Skeletal muscle tissue (tissue), 4 donors: ENCODE results near the gene ZFYVE28. TPM values are rescaled to one million over a fixed set of nuclear protein-coding genes. Genes with fewer than 3 reads are reported as not detected.

Experiments used
- H3K27ac ChIP-seq: one replicate; pipeline ENCODE4 v1.7.0; 2013; ENCODE audit warnings: mild to moderate bottlenecking, low read depth, low read length, inconsistent platforms
- H3K27me3 ChIP-seq, 3 donors: one replicate each; pipeline ENCODE4 v1.7.0; 2013; ENCODE audit warnings: low read length in 3 of 3; ENCODE audit not compliant: control insufficient read depth in 3 of 3, insufficient read depth in 3 of 3
- H3K36me3 ChIP-seq, 3 donors: one replicate each; pipeline ENCODE4 v1.7.0; 2013; ENCODE audit warnings: low read length in 3 of 3; ENCODE audit not compliant: control insufficient read depth in 3 of 3, insufficient read depth in 3 of 3
- H3K4me1 ChIP-seq, 3 donors: one replicate each; pipeline ENCODE4 v1.7.0; 2013; ENCODE audit warnings: low read length in 3 of 3, mild to moderate bottlenecking in 3 of 3; ENCODE audit not compliant: control insufficient read depth in 3 of 3, insufficient read depth in 3 of 3
- H3K4me3 ChIP-seq, 3 donors: one replicate each; pipeline ENCODE4 v1.7.0; 2013; ENCODE audit warnings: low read length in 3 of 3
- H3K9ac ChIP-seq, 3 donors: one replicate each; pipeline ENCODE4 v1.7.0; 2013; ENCODE audit warnings: low read length in 3 of 3, mild to moderate bottlenecking in 3 of 3, moderate library complexity in 2 of 3, low read depth in 1 of 3
- H3K9me3 ChIP-seq, 3 donors: one replicate each; pipeline ENCODE4 v1.7.0; 2013; ENCODE audit warnings: low read length in 3 of 3; ENCODE audit not compliant: control insufficient read depth in 3 of 3
- total RNA-seq: library from RNA; depleted of rRNA; stranded (reverse); fragments of >200 nt; gene quantifications from one replicate; pipeline ENCODE4 v1.2.3, GENCODE V29; 2014
- donor health status: Osteomylitis.

The ZFYVE28 gene
- total RNA-seq, 1 donor from 2014 or later = 1.0 TPM

DNA sequence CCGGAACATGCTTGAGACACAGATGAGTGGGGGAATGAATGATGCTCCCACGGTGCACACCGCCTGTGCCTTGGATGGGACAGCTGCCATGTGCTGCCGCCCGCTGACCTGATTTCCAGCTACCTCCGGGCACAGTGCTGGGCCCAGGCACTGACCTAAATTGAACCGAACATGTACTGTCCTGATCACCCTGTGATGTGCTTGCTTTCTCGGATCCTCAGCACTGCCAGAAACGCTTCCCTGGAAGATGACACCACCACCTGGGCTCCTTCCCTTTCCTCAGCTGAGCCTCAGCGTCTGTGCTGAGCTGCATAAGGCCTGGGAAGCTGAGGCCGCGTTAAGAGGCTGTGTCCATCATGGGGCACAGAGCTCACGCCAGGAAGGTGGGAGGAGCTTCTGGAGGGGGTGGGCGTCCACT is 117.2 kb downstream of the ZFYVE28 start:
- no peaks in the 10 kb centered on the region for H3K36me3 ChIP-seq
- no peak overlapping the region for H3K27ac ChIP-seq
- H3K9me3 ChIP-seq = peaks cover 0 to 5% (median 3%) of the 10 kb centered on the region in 3 donors
- H3K4me3 ChIP-seq = no peak overlapping the region
- H3K9ac ChIP-seq = no peak overlapping the region
- H3K27me3 ChIP-seq = peaks cover 3 to 5% (median 4%) of the 10 kb centered on the region in 3 donors
- H3K4me1 ChIP-seq = no peaks in the 10 kb centered on the region

GRCh38 chr4:2300431-2301224 is 117.8 kb downstream of the ZFYVE28 start:
- Histone ChIP-seq H3K4me1 (no peaks in the 10 kb centered on the region), H3K27ac (no peak overlapping the region), H3K27me3 (peaks cover 3 to 5% (median 4%) of the 10 kb centered on the region in 3 donors), H3K4me3 (no peak overlapping the region), H3K9ac (no peak overlapping the region), H3K9me3 (peaks cover 0 to 5% (median 0%) of the 10 kb centered on the region in 3 donors), H3K36me3 (no peaks in the 10 kb centered on the region)

- Histone ChIP-seq H3K4me1 (no peaks in the 10 kb centered on the region), H3K27ac (no peak overlapping the region), H3K9ac (no peak overlapping the region), H3K9me3 (peaks cover 0 to 5% (median 0%) of the 10 kb centered on the region in 3 donors), H3K27me3 (peaks cover 3 to 5% (median 4%) of the 10 kb centered on the region in 3 donors), H3K4me3 (no peak overlapping the region), H3K36me3 (no peaks in the 10 kb centered on the region)
Measured at GRCh38 chr4:2299794-2300193, 118.7 kb downstream of the ZFYVE28 start.

- H3K4me3 ChIP-seq = no peak overlapping the region
- H3K9me3 ChIP-seq = peaks cover 0 to 5% (median 0%) of the 10 kb centered on the region in 3 donors
- no peak overlapping the region for H3K9ac ChIP-seq
Measured at GRCh38 chr4:2298532-2298991, 119.9 kb downstream of the ZFYVE28 start.

DNA sequence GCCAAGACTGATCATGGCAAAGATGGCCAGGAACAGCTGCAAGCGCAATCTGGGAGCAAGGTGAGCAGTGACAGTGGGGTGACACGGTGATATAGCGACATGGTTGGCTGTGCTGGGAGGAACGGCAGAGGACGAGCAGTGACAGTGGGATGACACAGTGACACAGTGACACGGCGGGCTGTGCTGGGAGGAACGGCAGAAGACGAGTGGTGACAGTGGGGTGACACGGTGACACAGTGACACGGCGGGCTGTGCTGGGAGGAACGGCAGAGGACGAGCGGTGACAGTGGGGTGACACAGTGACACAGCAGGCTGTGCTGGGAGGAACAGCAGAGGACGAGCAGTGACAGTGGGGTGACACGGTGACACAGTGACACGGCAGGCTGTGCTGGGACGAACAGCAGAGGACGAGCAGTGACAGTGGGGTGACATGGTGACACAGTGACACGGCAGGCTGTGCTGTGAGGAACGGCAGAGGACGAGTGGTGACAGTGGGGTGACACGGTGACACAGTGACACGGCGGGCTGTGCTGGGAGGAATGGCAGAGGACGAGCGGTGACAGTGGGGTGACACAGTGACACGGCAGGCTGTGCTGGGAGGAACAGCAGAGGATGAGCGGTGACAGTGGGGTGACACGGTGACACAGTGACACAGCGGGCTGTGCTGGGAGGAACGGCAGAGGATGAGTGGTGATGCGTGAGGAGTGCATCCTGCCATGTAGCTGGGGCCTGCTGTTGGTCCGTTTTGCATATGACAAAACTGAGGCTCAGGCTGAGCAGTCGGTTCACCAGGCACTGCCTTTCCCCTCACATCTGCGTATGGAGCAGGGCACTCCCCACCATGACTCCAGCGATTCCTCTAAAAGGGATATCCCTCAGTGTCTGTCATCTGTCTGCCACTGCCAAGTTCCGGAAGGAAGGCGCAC is 120.6 kb downstream of the ZFYVE28 start:
- Histone ChIP-seq H3K9me3 (peaks cover 0 to 5% (median 0%) of the 10 kb centered on the region in 3 donors), H3K4me3 (no peak overlapping the region), H3K9ac (no peak overlapping the region), H3K27me3 (peaks cover 3 to 5% (median 4%) of the 10 kb centered on the region in 3 donors), H3K4me1 (no peaks in the 10 kb centered on the region), H3K36me3 (no peaks in the 10 kb centered on the region), H3K27ac (no peak overlapping the region)

More at GRCh38 chr4:2298532-2298991, 119.9 kb downstream of the ZFYVE28 start:
- Histone ChIP-seq H3K27me3 (peaks cover 3 to 5% (median 4%) of the 10 kb centered on the region in 3 donors), H3K27ac (no peak overlapping the region), H3K4me1 (no peaks in the 10 kb centered on the region), H3K36me3 (no peaks in the 10 kb centered on the region)

DNA sequence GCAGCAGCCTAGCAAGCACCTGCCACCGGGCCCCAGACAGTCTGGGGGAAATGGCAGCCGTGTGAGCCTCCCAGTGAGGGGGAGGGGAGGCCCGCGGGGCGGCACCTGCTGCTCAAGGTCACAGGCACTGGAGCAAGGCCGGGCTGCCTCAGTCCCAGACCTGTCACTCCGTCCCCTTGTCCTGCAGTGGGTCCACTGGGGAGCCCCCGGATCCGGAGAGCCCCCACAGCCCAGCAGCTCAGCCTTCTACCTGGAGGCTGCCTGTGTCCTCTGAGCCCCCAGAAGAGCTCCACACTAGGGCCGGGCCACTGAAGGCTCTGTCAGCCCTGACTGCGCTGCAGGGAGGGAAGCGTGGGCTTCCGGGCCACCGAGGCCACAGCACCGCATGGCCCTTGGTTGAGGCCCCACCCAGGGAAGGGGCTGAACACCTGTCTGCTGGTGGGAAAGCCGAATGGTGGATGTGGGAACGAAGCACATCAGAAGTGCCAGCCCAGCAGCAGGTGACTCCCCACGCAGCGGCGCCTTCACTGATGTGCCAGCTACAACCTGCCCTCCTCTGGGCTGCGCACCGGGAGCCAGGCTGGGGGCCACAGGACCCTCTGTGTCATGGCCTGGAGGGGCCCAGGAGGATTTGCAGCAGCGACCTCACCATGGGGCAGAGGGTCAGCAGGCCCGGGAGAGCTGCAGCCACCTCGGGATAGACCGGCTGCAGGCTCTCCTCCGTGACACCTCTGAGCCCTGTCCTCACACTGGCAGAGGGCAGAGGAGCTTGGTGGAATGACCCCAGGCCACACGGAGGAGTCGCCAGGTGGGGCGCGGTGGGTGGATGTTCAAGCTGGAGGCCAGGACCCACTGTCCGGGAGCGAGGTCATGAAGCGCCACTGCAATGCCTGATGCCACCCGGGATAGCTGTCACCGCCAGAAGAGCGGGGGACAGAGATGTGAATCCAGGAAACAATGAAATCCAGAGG is 121.5 kb downstream of the ZFYVE28 start:
- no peak overlapping the region for H3K4me3 ChIP-seq
- H3K27me3 ChIP-seq = peaks cover 3 to 5% (median 4%) of the 10 kb centered on the region in 3 donors
- H3K36me3 ChIP-seq = no peaks in the 10 kb centered on the region
- peaks cover 0 to 4% (median 0%) of the 10 kb centered on the region in 3 donors for H3K4me1 ChIP-seq
- no peaks in the 10 kb centered on the region for H3K9me3 ChIP-seq
- no peak overlapping the region for H3K9ac ChIP-seq
- no peak overlapping the region for H3K27ac ChIP-seq

- H3K9ac ChIP-seq = no peak overlapping the region
- H3K27ac ChIP-seq = no peak overlapping the region
- no peaks in the 10 kb centered on the region for H3K9me3 ChIP-seq
- no peak overlapping the region for H3K4me3 ChIP-seq
- peaks cover 3 to 5% (median 4%) of the 10 kb centered on the region in 3 donors for H3K27me3 ChIP-seq
- H3K36me3 ChIP-seq = no peaks in the 10 kb centered on the region
- H3K4me1 ChIP-seq = peaks cover 0 to 4% (median 0%) of the 10 kb centered on the region in 3 donors
Measured at GRCh38 chr4:2295900-2296442, 122.5 kb downstream of the ZFYVE28 start.

DNA sequence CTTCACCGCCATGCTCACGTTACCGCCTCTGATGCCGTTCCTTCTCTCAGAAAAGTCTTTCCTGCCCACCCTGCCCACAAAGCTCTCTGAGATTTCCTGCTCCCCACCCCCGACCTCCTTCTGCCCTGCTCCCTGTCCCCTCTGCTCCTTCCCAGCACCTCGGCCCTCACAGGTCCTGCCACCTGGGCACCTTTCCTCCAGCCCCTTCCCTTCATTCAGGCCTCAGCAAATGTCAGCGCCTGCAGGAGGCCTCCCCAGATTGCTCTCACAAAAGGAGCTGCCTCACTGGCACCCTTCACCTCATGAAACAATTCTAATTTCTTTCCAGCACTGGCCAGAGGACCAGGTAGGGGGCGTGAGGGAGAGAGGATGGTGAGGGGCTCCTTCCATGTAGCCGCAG is 122.9 kb downstream of the ZFYVE28 start:
- Histone ChIP-seq H3K27me3 (peaks cover 3 to 5% (median 4%) of the 10 kb centered on the region in 3 donors), H3K9me3 (no peaks in the 10 kb centered on the region), H3K9ac (no peak overlapping the region), H3K27ac (no peak overlapping the region), H3K36me3 (no peaks in the 10 kb centered on the region), H3K4me3 (no peak overlapping the region), H3K4me1 (peaks cover 0 to 4% (median 0%) of the 10 kb centered on the region in 3 donors)

DNA sequence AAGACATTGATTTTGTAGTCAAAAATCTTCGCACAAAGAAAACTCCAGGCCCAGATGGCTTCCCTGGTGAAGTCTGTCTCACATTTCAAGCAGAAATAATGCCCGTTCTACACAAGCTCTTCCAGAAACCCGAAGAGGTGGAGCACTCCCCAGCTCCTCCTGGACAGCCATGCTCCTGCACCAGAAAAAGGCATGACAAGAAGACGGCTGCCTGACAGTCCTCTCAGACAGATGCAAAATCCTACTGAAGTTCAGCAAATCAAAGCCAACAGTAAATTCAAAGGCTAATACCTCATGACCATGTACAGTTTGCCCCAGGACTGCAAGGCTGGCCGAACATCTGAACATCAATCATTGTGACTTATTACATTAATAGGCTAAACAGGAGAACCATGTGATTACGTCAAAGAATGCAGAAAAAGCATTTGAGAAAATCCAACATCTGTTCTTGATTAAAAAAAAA is 125.8 kb downstream of the ZFYVE28 start:
- Histone ChIP-seq H3K4me1 (peaks cover 0 to 4% (median 0%) of the 10 kb centered on the region in 3 donors), H3K4me3 (no peak overlapping the region), H3K27me3 (peaks cover 0 to 5% (median 4%) of the 10 kb centered on the region in 3 donors), H3K27ac (no peak overlapping the region), H3K9me3 (no peaks in the 10 kb centered on the region), H3K36me3 (no peaks in the 10 kb centered on the region), H3K9ac (peak overlapping the region in 1 of 3 donors; percentile 43)
